Umbilical cord (tissue), 2 donors: ENCODE measurements around the gene VPS26A. TPM values are rescaled to one million over a fixed set of nuclear protein-coding genes. Genes with fewer than 3 reads are reported as not detected.

Experiments
- DNase-seq: peaks from one replicate; pipeline ENCODE4 v3.0.0-alpha.2; 2015; ENCODE audit warnings: low spot score
- total RNA-seq: library from RNA; depleted of rRNA; stranded (reverse); fragments of >200 nt; gene quantifications from one replicate; pipeline ENCODE4 v1.2.3, GENCODE V29; 2014; ENCODE audit warnings: low replicate concordance; ENCODE audit not compliant: insufficient read depth

The VPS26A gene
- total RNA-seq, 1 donor from 2014 or later: 26.2 TPM

DNA sequence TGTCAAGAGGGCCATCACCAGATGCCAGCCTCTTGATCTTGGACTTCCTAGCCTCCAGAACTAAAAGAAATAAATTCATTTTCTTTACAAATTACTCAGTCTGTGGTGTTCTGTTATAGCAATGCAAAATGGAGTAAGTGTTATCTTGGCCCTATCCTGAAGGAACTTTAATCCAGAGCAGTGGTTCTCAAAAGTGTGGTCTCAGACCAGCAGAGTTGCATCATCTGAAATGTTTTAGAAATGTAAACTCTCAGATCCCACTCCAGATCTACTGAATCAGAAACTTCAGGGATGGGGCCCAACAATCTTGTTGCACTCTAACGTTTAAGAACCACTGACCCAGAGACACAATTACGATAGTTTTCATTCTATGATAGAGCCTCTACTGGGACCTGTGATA is 52.8 kb downstream of the VPS26A start:
- no peak for DNase-seq

DNA sequence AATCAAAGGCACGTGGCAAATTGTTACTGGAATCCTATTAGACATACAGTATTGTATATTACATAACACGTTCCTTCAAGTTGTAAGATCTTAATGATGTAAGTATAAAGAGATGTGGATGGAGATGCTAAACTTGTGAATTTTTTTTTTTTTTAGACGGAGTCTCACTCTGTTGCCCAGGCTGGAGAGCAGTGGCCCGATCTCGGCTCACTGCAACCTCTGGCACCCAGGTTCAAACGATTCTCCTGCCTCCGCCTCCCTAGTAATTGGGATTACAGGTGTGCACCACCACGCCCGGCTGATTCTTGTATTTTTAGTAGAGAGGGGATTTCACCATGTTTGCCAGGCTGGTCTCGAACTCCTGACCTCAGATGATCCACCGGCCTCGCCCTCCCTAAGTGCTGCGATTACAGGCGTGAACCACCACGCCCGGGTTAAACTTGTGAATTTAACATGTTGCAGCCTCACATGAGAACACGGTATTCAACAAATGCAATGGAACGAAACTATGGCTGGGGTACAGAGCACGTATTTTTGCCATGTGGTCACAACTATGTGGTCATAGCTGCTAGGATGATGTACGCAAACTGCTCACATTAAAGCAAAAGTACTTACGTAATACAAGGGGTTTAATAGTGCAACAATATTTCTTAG is 55.2 kb downstream of the VPS26A start:
- no peak for DNase-seq

DNA sequence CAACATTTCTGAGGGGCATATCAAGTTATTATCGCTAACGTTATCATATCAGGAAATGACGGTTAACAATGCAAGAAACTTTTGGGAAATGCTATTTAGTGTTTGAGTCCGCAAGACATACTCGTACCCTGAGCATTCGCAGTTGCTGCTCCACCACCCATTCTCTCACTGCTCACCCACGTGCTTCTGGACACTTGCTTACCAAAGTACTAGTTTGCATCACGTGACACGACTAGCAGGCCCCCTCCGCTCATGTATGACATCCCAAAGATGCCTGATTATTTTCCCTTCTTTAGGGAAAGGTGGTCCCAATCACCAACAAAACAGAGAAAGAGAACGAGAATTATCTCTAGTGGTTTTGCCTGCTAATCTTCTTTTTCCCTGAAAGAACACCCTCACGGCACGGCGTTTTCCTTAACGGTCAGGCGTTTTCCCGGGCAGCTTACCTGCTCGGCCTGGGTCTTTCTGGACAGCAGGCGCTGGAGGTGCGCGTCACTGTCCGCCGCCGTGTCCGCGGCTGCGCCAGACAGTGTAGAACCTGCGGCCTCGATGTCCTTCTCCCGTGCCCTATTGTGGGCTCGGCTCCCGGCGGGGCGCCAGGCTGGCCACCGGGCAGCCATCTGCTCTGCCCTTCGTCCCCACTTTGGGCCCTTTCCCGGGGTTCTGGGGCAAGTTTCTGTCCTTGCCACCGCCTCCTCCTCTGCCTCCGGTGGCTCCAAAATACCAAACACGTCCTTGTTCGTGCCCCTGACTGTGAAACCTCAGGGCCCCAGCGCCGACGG is 56.0 kb downstream of the VPS26A start, which contains the start of gene SUPV3L1:
Gene SUPV3L1, plus strand, starts transcription at position 492 of the 782 bp plus-strand sequence. Its CDS starts 58 bp downstream, at position 550.
- peak; percentile 98 for DNase-seq

GRCh38 chr10:69180525-69181204 is 56.7 kb downstream of the VPS26A start:
- peak; percentile 3 for DNase-seq

DNA sequence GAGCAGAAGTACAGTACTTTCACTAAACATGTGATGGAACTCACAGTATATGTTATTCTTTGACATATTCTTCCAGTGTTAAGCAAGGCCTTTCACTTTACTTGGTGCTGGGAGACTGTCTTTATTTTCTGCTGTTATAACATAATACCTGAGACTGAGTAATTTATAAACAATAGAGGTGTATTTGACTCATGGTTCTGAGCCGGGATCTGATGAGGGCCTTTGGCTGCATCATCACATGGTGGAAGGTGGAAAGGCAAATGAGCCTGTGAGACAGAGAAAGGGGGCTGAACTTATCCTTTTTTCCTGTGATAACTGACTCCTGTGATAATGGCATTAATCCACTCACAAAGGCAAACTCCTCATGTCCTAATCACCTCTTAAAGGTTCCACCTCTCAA is 57.5 kb downstream of the VPS26A start:
- no peak for DNase-seq

GRCh38 chr10:69182005-69182404 is 58.0 kb downstream of the VPS26A start:
- DNase-seq: no peak

- DNase-seq: no peak
These were observed 62.5 kb downstream of the VPS26A start for GRCh38 chr10:69186524-69186923.

- DNase-seq: no peak
These were observed 77.1 kb downstream of the VPS26A start for GRCh38 chr10:69201045-69201444.

DNA sequence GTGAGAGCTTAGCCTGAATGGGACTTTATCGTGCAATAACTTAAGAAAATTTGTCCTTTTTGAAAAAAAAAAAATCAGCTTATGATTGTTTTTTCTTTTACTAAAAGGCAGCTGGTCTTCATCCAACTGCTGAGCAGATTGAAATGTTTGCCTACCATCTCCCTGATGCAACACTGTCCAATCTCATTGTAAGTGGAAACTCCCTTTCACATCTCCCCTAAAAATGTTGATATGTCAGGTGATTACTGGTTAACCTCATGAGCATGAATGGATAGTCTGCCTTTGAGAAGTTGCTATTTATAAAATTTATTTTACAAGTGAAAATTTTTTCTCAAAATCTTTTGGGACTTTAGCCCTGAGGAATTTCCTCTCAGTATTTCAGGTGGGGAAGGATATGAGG is 78.4 kb downstream of the VPS26A start:
- no peak for DNase-seq

GRCh38 chr10:69208761-69209160 is 84.8 kb downstream of the VPS26A start:
- DNase-seq: no peak

DNA sequence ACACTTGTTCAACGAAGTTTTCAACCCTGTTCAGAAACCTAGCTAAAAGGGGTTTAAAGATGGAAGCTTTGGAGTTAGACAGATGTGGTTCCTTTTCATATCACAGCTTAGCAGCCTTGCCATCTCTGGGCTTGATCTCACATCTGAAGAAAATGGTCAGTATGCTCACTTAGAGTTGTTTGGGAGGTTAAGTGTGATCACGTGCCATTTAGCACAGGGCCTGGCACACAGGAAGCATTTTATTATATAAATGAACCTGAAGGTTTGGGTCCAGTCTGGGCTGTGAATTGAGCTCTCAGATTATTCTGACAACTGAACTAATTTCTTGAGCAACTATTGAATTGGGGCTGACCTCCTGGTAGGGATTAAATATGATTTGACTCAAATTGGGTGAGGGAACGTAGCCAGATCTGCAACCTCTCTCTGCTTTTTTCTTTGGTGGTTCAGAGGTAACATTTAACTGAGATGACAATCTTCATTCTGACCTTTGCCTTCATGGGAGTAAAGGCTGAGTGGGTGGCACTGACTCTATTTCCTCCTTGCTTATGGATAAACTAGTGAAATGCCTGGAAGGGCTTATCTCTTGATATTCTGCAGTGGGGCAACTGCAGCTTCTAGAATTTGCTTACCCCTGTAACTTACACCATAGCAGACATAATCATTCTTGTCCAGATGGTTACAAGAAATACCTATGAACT is 86.0 kb downstream of the VPS26A start:
- no peak for DNase-seq

DNA sequence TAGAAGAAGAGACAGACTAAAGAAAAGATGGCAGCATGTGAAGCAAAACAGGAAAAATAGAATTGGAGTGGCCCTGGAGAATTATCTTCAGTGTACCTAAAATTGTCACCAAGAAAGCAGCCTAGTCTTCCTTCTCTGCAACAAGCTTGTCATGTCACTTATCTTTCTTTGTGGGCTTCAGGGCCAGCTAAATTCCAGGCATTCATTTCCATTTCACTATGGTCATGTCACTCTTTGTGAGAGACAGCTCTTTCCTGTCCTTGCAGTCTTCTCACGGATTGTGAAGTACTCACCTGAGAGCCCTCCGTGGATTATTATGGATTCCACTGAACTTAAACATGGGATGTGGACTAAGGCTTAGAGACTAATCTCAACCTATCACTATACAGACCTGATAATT is 87.1 kb downstream of the VPS26A start:
- DNase-seq: no peak

- no peak for DNase-seq
These were observed 87.5 kb downstream of the VPS26A start for GRCh38 chr10:69211524-69211923.

- DNase-seq: no peak
These were observed 89.8 kb downstream of the VPS26A start for GRCh38 chr10:69213591-69214311.

GRCh38 chr10:69214666-69215131 is 90.7 kb downstream of the VPS26A start:
- no peak for DNase-seq

DNA sequence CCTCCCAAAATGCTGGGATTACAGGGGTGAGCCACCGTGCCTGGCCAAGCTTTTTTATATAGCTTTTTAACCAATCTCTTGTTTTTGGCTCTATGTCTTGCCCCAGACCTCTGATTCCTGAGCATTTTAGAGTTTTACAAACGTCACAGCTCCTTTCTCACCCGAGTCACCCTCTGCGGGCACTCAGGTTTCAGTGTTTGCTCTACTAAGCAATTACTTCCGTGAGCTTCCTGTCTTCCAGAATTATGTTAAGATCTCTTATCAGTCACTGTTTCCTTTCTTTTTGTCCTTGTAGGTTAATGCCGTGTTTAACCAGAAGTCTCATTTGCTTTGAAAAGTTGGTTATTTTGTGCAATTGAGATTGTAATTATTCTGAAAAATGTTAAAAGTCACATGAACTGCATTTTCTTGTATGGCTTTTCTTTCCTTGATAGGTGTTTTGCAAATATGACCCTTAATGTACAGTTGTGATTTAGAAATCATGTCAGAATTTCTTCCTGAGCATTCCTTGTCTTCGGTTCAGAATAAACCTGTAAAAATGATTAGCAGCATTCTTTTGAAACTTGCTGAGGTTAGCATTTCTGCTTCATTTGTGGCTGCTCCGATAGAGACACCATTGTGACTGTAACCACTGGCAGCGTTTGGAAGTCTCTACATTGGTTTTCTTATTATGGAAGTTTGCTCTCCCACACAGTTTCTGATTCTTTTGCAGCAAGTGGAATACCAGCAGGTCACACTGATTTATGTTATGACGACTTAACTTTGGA is 91.6 kb downstream of the VPS26A start:
- no peak for DNase-seq

DNA sequence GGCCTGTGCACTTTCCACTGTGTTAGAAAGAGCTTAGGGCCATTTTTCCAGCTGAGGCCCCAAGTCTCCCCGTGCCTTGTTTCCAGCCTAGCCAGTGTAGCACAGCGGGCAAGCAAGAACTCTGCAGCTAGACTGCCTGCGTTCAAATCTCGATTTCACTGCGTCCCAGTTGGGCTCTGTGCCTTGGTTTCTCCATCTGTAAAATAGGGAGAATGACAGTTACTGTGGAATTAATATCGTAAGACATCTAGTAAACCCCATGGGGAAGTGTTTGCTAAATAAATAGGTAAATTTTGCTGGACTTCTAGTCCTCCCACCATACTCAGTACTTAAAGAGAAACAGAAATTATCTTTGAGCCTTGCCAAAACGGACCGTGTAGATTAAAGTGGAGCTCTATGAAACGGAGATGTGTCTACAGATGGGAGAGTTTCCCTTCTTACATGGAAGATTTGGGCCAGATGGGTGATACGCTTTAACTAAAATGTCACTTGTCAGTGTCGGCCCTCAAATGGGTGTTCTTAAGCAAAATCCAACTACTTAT is 92.7 kb downstream of the VPS26A start:
- DNase-seq: no peak

DNA sequence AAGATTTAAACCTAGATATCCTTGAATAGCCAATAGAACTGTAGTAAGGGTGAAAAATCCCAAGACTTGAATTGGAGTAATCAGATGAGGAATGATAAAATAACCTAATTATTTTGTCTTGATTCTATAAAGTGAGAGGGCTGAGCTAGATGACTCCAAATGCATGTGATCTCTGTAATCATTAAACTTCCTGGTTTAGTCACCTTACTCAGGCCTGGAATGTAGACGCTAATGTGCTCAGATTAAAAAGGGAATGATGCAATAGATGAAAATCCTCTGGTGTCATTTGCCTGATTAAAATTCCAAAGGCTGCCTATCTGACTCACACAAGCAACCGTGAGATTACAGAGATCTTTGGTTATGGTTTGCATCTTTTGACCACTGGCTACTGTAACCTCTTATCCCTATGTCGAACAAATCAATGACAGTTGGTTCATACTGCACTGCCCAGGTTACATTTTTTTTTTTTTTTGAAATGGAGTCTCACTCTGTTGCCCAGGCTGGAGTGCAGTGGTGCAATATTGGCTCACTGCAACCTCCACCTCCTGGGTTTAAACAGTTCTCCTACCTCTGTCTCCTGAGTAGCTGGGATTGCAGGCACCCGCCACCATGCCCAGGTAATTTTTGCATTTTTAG is 93.3 kb downstream of the VPS26A start:
- DNase-seq: no peak

- DNase-seq: no peak
These were observed 94.9 kb downstream of the VPS26A start for GRCh38 chr10:69218831-69219230.

DNA sequence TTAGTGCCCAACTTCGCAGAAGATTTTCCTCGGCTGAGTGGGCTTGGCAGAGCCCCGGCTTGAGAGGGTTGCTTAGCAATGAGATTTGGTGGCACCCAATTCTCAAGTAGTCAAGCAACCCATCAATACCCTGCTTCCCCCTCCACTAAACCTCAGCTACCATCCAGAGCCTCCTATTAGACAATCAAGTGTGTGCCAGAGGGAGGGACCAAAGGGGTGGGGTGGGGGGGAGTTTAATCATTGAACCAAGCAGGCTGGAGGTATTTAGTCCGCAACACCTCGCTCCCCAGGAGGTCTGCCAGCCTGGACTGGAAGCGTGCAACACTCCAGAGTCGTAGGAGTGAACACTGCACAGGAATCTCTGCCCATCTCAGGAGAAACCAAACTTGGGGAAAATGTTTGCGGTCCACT is 96.1 kb downstream of the VPS26A start, which contains the start of gene HKDC1:
Gene HKDC1, plus strand, starts transcription at position 292 of the 411 bp plus-strand sequence. Its CDS starts 104 bp downstream, at position 396.
- no peak for DNase-seq
